ENCODE measurements around the gene IGHMBP2. TPM values are rescaled to one million over a fixed set of nuclear protein-coding genes. Genes with fewer than 3 reads are reported as not detected.

The IGHMBP2 gene
- total RNA-seq, 1 experiment from 2014 or later, result 27.0 TPM

- peaks cover 8% of the 10 kb centered on the region for H3K9me3 ChIP-seq (ENCODE audit: insufficient read depth, low read depth)
- intact Hi-C loops (cut with micrococcal nuclease; ENCODE audit: unreplicated experiment), result no loop called here
- no peak overlapping the region for H3K27ac ChIP-seq
- H3K4me2 ChIP-seq, result no peak overlapping the region
- H3K36me3 ChIP-seq (ENCODE audit: low read depth), result no peaks in the 10 kb centered on the region
- no peaks in the 10 kb centered on the region for H3K9me2 ChIP-seq (ENCODE audit: insufficient read depth)
- H3K79me2 ChIP-seq (ENCODE audit: low read depth), result no peaks in the 10 kb centered on the region
- H3K4me1 ChIP-seq (replicated peaks; ENCODE audit: insufficient read depth), result peaks cover 18% of the 10 kb centered on the region
- BruUV-seq (replicated peaks), result no TSS peak
- no peak for DNase-seq
- ChIA-PET CTCF (no interaction called here), POLR2A (ENCODE audit: unreplicated experiment) (no interaction called here)
- no peak overlapping the region for H2AFZ ChIP-seq
- no peak for TF ChIP-seq CTCF (conservative IDR thresholded peaks at IDR 0.05)
- TF ChIP-seq EZH2 (IDR thresholded peaks at IDR 0.05; ENCODE audit: low read depth), result no peak
- no peaks in the 10 kb centered on the region for H4K20me1 ChIP-seq (ENCODE audit: insufficient read depth)
- H3K27me3 ChIP-seq (ENCODE audit: insufficient read depth, low read depth), result no peaks in the 10 kb centered on the region
- peaks cover 22% of the 10 kb centered on the region; the same call in 1 of the 2 replicates for H3F3A ChIP-seq (ENCODE audit: insufficient read depth, low read depth)
- no peak overlapping the region for H3K4me3 ChIP-seq
Measured at GRCh38 chr11:68859123-68859522, 44.6 kb upstream of the IGHMBP2 start.

- no peaks in the 10 kb centered on the region for H4K20me1 ChIP-seq (ENCODE audit: insufficient read depth)
- TF ChIP-seq CTCF (conservative IDR thresholded peaks at IDR 0.05) (no peak), EZH2 (IDR thresholded peaks at IDR 0.05; ENCODE audit: low read depth) (no peak)
- no peaks in the 10 kb centered on the region for H3K79me2 ChIP-seq (ENCODE audit: low read depth)
- H3K4me1 ChIP-seq (replicated peaks; ENCODE audit: insufficient read depth), result peaks cover 8% of the 10 kb centered on the region
- H3K36me3 ChIP-seq (ENCODE audit: low read depth), result no peaks in the 10 kb centered on the region
- peaks cover 11% of the 10 kb centered on the region for H3K9me3 ChIP-seq (ENCODE audit: insufficient read depth, low read depth)
- intact Hi-C loops (cut with micrococcal nuclease; ENCODE audit: unreplicated experiment), result no loop called here
- H3K4me3 ChIP-seq, result no peak overlapping the region
- ChIA-PET POLR2A (ENCODE audit: unreplicated experiment) (no interaction called here), CTCF (no interaction called here)
- H3K4me2 ChIP-seq, result no peak overlapping the region
- no peak for DNase-seq
- no peak overlapping the region for H3K27ac ChIP-seq
- no peak overlapping the region for H2AFZ ChIP-seq
- peaks cover 8% of the 10 kb centered on the region; the same call in 1 of the 2 replicates for H3F3A ChIP-seq (ENCODE audit: insufficient read depth, low read depth)
- no peaks in the 10 kb centered on the region for H3K9me2 ChIP-seq (ENCODE audit: insufficient read depth)
- BruUV-seq (replicated peaks), result no TSS peak
- no peaks in the 10 kb centered on the region for H3K27me3 ChIP-seq (ENCODE audit: insufficient read depth, low read depth)
Measured at GRCh38 chr11:68862421-68862820, 41.3 kb upstream of the IGHMBP2 start.

GRCh38 chr11:68863553-68864265 is 40.0 kb upstream of the IGHMBP2 start:
- TF ChIP-seq EZH2 (IDR thresholded peaks at IDR 0.05; ENCODE audit: low read depth), result no peak
- TF ChIP-seq CTCF (conservative IDR thresholded peaks at IDR 0.05), result no peak
- no peaks in the 10 kb centered on the region for H4K20me1 ChIP-seq (ENCODE audit: insufficient read depth)
- BruUV-seq (replicated peaks), result no TSS peak
- ChIA-PET POLR2A (ENCODE audit: unreplicated experiment) (no interaction called here), CTCF (no interaction called here)
- H2AFZ ChIP-seq, result no peak overlapping the region
- no peaks in the 10 kb centered on the region for H3K36me3 ChIP-seq (ENCODE audit: low read depth)
- H3K4me3 ChIP-seq, result no peak overlapping the region
- no peak overlapping the region for H3K27ac ChIP-seq
- intact Hi-C loops (cut with micrococcal nuclease; ENCODE audit: unreplicated experiment), result no loop called here
- no peaks in the 10 kb centered on the region for H3K27me3 ChIP-seq (ENCODE audit: insufficient read depth, low read depth)
- no peaks in the 10 kb centered on the region for H3K4me1 ChIP-seq (replicated peaks; ENCODE audit: insufficient read depth)
- H3K9me3 ChIP-seq (ENCODE audit: insufficient read depth, low read depth), result peaks cover 11% of the 10 kb centered on the region
- no peaks in the 10 kb centered on the region for H3K79me2 ChIP-seq (ENCODE audit: low read depth)
- no peak overlapping the region for H3K4me2 ChIP-seq
- DNase-seq, result no peak
- H3K9me2 ChIP-seq (ENCODE audit: insufficient read depth), result no peaks in the 10 kb centered on the region
- H3F3A ChIP-seq (ENCODE audit: insufficient read depth, low read depth), result 0 out of 2 replicates have a peak, but pooled peaks cover 4% of the 10 kb centered on the region
